ENCODE results near the gene SHB.

GRCh38 chr9:38061326-38061977 is 7.6 kb downstream of the SHB start:
- TF ChIP-seq CTCF (conservative IDR thresholded peaks at IDR 0.05; ENCODE audit: low read length): no peak
- TF ChIP-seq EZH2phosphoT487 (IDR thresholded peaks at IDR 0.05; ENCODE audit: borderline replicate concordance, low read depth, low read length): no peak
